GM20000 (cell line): ENCODE data around the gene LONP1.
"Not testable (repeated sequence)": the region's sequence is repeated elsewhere in the genome, so short reads cannot be mapped to it uniquely, and the experiment has no call there.

Experiments used
- DNase-seq: peaks from one replicate; pipeline ENCODE4 v3.0.0; 2012; ENCODE audit warnings: low spot score
- TF ChIP-seq, protein P1 (sequence below): IDR thresholded peaks from 2 replicates; pipeline ENCODE4 v1.5.1; 2012; ENCODE audit warnings: mild to moderate bottlenecking, control low read depth; ENCODE audit errors: extremely low read depth, missing control alignments

Gene LONP1

GRCh38 chr19:5707576-5708575, 12.1 kb downstream of the LONP1 start:
- DNase-seq = peak; percentile 22
- TF ChIP-seq, protein P1, sequence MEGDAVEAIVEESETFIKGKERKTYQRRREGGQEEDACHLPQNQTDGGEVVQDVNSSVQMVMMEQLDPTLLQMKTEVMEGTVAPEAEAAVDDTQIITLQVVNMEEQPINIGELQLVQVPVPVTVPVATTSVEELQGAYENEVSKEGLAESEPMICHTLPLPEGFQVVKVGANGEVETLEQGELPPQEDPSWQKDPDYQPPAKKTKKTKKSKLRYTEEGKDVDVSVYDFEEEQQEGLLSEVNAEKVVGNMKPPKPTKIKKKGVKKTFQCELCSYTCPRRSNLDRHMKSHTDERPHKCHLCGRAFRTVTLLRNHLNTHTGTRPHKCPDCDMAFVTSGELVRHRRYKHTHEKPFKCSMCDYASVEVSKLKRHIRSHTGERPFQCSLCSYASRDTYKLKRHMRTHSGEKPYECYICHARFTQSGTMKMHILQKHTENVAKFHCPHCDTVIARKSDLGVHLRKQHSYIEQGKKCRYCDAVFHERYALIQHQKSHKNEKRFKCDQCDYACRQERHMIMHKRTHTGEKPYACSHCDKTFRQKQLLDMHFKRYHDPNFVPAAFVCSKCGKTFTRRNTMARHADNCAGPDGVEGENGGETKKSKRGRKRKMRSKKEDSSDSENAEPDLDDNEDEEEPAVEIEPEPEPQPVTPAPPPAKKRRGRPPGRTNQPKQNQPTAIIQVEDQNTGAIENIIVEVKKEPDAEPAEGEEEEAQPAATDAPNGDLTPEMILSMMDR = no peak

DNA sequence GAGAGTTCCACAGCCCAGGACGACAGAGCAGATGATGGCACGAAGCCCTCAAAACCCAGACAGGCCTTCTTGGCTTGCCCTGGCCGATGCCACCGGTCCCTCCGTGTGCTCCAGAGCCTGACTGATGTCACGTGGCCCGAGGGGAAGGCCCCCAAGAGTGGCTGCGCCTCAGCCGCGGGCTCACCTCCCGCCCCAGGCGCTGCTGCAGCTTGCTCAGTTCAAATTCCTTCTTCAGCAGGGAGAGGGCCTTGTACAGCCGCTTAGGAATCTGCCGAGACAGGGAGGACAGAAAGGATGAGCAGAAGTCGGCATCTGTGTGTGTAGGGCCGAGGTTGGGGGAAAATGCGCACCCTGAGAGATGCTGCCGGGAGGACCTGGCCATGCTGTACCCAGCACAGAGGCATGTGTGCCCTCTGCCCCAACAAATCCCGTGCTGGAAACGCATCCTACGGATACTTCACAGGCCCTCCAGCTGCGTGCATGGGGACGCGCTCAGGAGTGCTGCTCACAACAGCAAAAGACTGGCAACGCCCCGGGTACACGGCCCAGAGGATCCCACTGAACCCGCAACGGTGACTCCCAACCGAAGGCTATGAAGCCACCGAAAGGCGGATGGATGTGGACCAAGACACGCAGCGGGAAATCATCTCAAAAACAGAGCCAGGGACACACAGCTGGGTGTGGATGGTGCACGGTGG, 12.9 kb downstream of the LONP1 start:
- TF ChIP-seq, protein P1 = no peak
- DNase-seq = peak; percentile 13

DNA sequence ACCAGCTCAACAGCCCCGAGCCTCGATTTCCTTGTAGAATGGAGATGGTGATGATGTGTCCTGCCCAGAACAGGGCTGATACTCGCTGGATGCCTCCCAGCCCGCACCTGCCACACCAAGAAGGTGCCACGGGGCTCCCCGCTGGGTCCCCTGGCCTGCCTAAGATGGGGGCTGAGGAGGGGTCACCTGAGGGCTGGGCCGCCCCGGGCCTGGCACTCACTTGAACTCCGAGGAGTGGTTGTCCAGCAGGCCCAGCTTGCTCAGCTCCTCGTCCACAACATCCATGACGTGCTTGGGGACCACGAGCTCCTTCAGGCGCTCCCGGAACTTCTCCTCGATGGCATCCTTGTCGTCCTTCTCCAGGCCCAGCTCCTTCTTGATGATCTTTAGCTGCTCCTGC, 14.4 kb downstream of the LONP1 start:
- TF ChIP-seq, protein P1 = no peak
- DNase-seq = peak; percentile 17

DNA sequence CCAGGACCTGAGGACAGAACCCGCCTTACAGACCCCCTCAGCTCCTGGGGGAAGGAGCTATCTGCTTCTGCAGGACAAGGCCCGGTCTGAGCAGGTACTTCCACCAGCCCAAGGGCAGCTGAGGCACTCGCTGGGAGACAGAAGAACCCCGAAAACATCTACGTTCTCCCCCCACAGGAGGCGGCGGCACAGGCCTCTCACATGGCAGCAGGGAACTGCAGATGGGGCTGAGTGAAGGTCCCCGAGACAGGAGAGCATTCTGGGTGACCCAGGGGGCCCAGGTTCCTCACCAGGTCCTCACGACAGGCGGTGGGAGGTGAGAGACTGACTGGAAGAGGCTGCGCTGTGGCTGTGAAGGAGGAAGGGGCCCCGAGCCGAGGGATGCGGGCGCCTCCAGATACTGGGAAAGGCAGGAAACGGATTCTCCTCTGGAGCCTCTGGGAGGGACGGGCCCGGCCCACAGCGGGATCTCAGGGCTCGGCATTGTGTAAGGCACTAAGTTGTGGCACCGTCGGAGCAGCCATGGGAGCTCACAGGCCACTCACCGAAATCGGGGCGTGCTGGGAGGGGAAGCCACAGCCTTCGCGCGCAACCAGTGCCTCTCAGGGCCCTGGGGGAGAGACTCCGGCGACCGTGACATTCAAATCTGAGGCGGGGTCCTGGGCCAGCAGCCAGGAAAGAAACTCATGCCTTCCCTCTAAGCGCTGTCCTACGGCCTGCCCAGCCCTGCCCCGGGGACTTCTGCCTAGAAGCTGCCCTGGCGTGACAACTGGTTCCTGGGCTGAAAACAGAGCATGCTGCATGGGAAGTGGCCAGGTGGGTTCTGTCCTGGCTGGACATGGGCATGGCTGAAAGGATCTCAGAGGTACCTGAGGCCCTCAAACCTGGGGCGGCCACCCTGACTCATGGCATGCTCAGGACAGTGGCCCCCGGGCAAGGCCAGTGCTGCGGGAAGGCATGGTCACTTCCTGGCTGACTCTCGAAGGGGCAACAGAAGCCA, 15.8 kb downstream of the LONP1 start:
- TF ChIP-seq, protein P1 = no peak
- DNase-seq = no peak

DNA sequence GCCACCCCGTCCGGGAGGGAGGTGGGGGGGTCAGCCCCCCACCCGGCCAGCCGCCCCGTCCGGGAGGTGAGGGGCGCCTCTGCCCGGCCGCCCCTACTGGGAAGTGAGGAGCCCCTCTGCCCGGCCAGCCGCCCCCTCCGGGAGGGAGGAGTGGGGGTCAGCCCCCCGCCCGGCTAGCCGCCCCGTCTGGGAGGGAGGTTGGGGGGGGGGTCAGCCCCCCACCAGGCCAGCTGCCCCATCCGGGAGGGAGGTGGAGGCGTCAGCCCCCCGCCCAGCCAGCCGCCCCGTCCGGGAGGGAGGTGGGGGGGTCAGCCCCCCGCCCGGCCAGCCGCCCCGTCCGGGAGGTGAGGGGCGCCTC, 17.9 kb downstream of the LONP1 start:
- not testable (repeated sequence) for DNase-seq

DNA sequence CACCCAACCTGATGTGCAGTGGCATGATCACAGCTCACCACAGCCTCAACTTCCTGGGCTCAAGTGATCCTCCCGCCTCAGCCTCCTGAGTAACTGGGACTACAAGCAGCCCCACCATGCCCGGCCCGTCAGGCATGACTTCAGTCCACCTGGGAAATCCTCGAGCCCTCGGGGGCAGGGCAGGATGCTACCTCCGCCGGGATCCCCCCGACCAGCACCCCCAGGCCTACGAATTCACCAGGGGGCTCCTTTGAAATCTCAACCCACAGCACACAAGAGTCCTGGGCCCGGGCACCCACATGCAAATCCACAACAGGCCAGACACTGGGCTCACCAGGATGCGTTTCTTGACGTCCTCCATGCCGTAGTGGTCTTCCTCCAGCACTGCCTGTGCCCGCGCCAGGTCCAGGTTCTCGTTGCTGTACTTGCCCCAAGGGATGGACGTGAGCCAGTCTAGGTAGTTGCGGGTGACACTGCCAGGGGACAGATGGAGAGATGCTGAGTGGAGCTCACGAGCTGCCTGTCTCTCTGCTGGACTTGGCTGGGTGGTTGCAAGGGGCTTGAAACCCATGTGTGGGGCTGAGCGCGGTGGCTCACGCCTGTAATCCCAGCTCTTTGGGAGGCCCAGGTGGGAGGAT, 19.4 kb downstream of the LONP1 start:
- TF ChIP-seq, protein P1 = no peak
- no peak for DNase-seq
